ENCODE results near the gene RERE. TPM values are rescaled to one million over a fixed set of nuclear protein-coding genes. Genes with fewer than 3 reads are reported as not detected.

Gene RERE
- total RNA-seq, 1 experiment from 2014 or later, result 55.2 TPM

DNA sequence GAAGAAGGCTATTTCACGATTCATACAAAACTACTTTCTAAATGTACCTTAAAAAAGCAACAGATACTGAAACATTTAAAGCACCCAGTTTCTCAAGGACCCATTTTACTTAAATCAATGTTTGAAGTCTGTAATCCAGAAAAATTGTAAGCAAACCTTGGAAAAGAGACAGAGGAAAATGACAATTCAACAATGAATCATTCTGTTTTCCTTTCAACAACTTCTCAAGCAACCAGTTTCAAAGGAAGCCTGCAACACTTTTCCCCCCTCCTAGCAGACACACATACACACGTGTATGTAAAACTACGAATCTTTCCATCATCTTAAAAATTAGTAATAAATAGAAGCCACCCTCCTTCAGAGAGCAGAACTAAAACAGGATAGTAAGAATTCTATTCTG, 1.2 kb downstream of the RERE start:
- no peak overlapping the region for H2AFZ ChIP-seq (ENCODE audit: low read length)

DNA sequence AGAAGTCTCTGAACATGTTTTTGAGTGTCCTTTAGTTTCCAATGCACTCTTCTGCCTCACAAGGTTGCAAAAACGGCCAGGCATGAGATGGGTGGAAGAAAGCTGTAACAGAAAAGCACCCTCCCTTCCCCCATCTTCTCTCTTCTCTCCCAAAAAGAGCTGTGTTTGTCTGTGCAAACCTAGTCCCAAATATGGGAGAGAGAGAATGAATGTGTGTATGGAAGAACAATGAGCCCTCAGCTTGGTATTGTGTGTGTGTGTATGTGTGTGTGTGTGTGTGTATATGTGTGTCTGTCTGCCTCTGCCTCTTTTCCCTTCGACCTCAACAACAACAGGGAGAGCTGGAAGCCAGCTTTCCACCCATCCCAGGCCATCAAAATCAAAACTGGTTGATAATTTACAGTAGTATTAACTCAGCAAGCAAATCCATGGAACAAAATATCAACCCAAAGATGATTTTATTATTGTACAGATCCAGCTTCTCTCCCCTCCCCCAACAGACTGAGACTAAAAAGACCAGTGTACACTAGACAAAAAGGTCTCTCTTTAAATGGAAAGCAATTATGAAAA, 1.8 kb downstream of the RERE start:
- Histone ChIP-seq H3K4me2 (ENCODE audit: low read depth, low read length, poor library complexity, severe bottlenecking) (peak overlapping the region; percentile 93), H3K4me1 (ENCODE audit: low read length) (peaks cover 32% of the 10 kb centered on the region), H3K27ac (ENCODE audit: low read length) (no peak overlapping the region), H4K20me1 (ENCODE audit: insufficient read depth, low read depth, low read length) (peaks cover 36% of the 10 kb centered on the region; the same call in 1 of the 2 replicates), H2AFZ (ENCODE audit: low read length) (no peak overlapping the region), H3K79me2 (ENCODE audit: low read length) (no peaks in the 10 kb centered on the region), H3K9me3 (ENCODE audit: low read length) (no peaks in the 10 kb centered on the region), H3K27me3 (ENCODE audit: low read length) (no peaks in the 10 kb centered on the region), H3K4me3 (ENCODE audit: low read length) (peak overlapping the region; percentile 96; the same call in 1 of the 2 replicates), H3K36me3 (ENCODE audit: insufficient read depth, low read length) (no peaks in the 10 kb centered on the region), H3K9ac (ENCODE audit: low read length) (no peak overlapping the region; the same call in 1 of the 2 replicates), H3K9me2 (replicated peaks; ENCODE audit: insufficient read depth, low read length) (no peaks in the 10 kb centered on the region)
- no peak for DNase-seq

More for the DNA sequence above, 1.2 kb downstream of the RERE start:
- Histone ChIP-seq H3K9me3 (ENCODE audit: low read length) (no peaks in the 10 kb centered on the region), H3K27me3 (ENCODE audit: low read length) (no peaks in the 10 kb centered on the region), H3K27ac (ENCODE audit: low read length) (no peak overlapping the region), H3K4me3 (ENCODE audit: low read length) (peak overlapping the region; percentile 96), H3K9ac (ENCODE audit: low read length) (peak overlapping the region; percentile 96), H4K20me1 (ENCODE audit: insufficient read depth, low read depth, low read length) (peaks cover 30% of the 10 kb centered on the region; the same call in 1 of the 2 replicates), H3K36me3 (ENCODE audit: insufficient read depth, low read length) (no peaks in the 10 kb centered on the region), H3K79me2 (ENCODE audit: low read length) (no peaks in the 10 kb centered on the region), H3K9me2 (replicated peaks; ENCODE audit: insufficient read depth, low read length) (no peaks in the 10 kb centered on the region), H3K4me2 (ENCODE audit: low read depth, low read length, poor library complexity, severe bottlenecking) (peak overlapping the region; percentile 93), H3K4me1 (ENCODE audit: low read length) (peaks cover 32% of the 10 kb centered on the region)
- no peak for DNase-seq

- Histone ChIP-seq H3K79me2 (ENCODE audit: low read length) (no peaks in the 10 kb centered on the region), H2AFZ (ENCODE audit: low read length) (no peak overlapping the region), H3K4me3 (ENCODE audit: low read length) (no peak overlapping the region), H3K4me2 (ENCODE audit: low read depth, low read length, poor library complexity, severe bottlenecking) (no peak overlapping the region), H3K9me2 (replicated peaks; ENCODE audit: insufficient read depth, low read length) (no peaks in the 10 kb centered on the region), H3K27ac (ENCODE audit: low read length) (no peak overlapping the region), H3K9ac (ENCODE audit: low read length) (no peak overlapping the region), H3K4me1 (ENCODE audit: low read length) (peaks cover 32% of the 10 kb centered on the region), H3K27me3 (ENCODE audit: low read length) (no peaks in the 10 kb centered on the region), H3K9me3 (ENCODE audit: low read length) (no peaks in the 10 kb centered on the region), H4K20me1 (ENCODE audit: insufficient read depth, low read depth, low read length) (peaks cover 42% of the 10 kb centered on the region; the same call in 1 of the 2 replicates), H3K36me3 (ENCODE audit: insufficient read depth, low read length) (no peaks in the 10 kb centered on the region)
- no peak for DNase-seq
These were observed 2.6 kb downstream of the RERE start for GRCh38 chr1:8814865-8815264.

DNA sequence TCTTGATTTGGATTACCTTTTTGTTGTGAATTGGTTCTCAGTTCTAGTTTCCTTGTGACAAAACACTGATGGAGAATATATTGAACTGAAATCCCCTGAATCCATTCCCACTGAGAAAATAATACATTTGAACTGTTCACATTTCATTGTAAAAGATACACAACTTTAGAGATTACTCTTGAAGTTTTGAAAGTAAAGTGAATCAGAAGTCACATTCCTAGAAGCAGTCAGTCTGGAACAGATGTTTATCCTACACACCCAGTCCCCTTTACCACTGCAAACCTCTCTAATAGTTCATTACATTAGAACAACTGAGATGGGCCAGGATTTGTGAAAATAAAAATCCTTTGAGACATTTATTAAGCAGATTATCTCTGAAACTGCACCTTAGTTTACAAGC, 3.4 kb downstream of the RERE start:
- Histone ChIP-seq H3K4me3 (ENCODE audit: low read length) (no peak overlapping the region), H3K9me3 (ENCODE audit: low read length) (no peaks in the 10 kb centered on the region), H3K9ac (ENCODE audit: low read length) (no peak overlapping the region), H3K27ac (ENCODE audit: low read length) (no peak overlapping the region), H3K79me2 (ENCODE audit: low read length) (no peaks in the 10 kb centered on the region), H3K9me2 (replicated peaks; ENCODE audit: insufficient read depth, low read length) (no peaks in the 10 kb centered on the region), H2AFZ (ENCODE audit: low read length) (no peak overlapping the region), H3K27me3 (ENCODE audit: low read length) (no peaks in the 10 kb centered on the region), H4K20me1 (ENCODE audit: insufficient read depth, low read depth, low read length) (peaks cover 48% of the 10 kb centered on the region), H3K36me3 (ENCODE audit: insufficient read depth, low read length) (no peaks in the 10 kb centered on the region), H3K4me1 (ENCODE audit: low read length) (peaks cover 32% of the 10 kb centered on the region), H3K4me2 (ENCODE audit: low read depth, low read length, poor library complexity, severe bottlenecking) (no peak overlapping the region)
- DNase-seq, result no peak

- Histone ChIP-seq H3K79me2 (ENCODE audit: low read length) (no peaks in the 10 kb centered on the region), H3K27me3 (ENCODE audit: low read length) (no peaks in the 10 kb centered on the region), H3K4me1 (ENCODE audit: low read length) (peaks cover 27% of the 10 kb centered on the region), H3K36me3 (ENCODE audit: insufficient read depth, low read length) (no peaks in the 10 kb centered on the region), H3K9me2 (replicated peaks; ENCODE audit: insufficient read depth, low read length) (no peaks in the 10 kb centered on the region), H3K9ac (ENCODE audit: low read length) (no peak overlapping the region), H3K4me2 (ENCODE audit: low read depth, low read length, poor library complexity, severe bottlenecking) (no peak overlapping the region), H4K20me1 (ENCODE audit: insufficient read depth, low read depth, low read length) (peaks cover 48% of the 10 kb centered on the region), H3K9me3 (ENCODE audit: low read length) (no peaks in the 10 kb centered on the region), H2AFZ (ENCODE audit: low read length) (no peak overlapping the region), H3K27ac (ENCODE audit: low read length) (no peak overlapping the region), H3K4me3 (ENCODE audit: low read length) (no peak overlapping the region)
- no peak for DNase-seq
These were observed 4.2 kb downstream of the RERE start for GRCh38 chr1:8813016-8813763.

GRCh38 chr1:8812081-8812480, 5.4 kb downstream of the RERE start:
- Histone ChIP-seq H3K27me3 (ENCODE audit: low read length) (no peaks in the 10 kb centered on the region), H3K4me2 (ENCODE audit: low read depth, low read length, poor library complexity, severe bottlenecking) (no peak overlapping the region), H4K20me1 (ENCODE audit: insufficient read depth, low read depth, low read length) (peaks cover 52% of the 10 kb centered on the region), H3K4me1 (ENCODE audit: low read length) (peaks cover 24% of the 10 kb centered on the region), H3K27ac (ENCODE audit: low read length) (no peak overlapping the region), H3K4me3 (ENCODE audit: low read length) (no peak overlapping the region), H3K9ac (ENCODE audit: low read length) (no peak overlapping the region), H3K9me2 (replicated peaks; ENCODE audit: insufficient read depth, low read length) (no peaks in the 10 kb centered on the region), H3K9me3 (ENCODE audit: low read length) (no peaks in the 10 kb centered on the region), H3K79me2 (ENCODE audit: low read length) (no peaks in the 10 kb centered on the region), H3K36me3 (ENCODE audit: insufficient read depth, low read length) (no peaks in the 10 kb centered on the region), H2AFZ (ENCODE audit: low read length) (no peak overlapping the region)
- DNase-seq, result no peak

DNA sequence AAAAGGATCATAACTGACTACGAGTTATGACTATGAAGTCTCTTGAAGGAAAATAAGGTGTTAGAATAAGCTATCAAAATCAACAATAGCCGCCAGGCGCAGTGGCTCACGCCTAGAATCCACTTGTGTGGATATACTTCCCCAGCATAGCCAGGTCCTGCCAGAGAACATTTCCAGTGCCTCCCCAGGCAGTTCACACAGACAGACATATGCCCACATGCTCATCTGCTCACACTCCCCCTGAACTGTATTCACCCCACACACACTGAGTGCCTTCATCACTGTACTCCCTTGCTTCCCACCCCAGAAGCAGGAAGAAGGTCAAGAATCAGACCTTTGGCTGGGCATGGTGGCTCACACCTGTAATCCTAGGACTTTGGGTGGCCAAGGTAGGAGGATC, 6.5 kb downstream of the RERE start:
- H4K20me1 ChIP-seq (ENCODE audit: insufficient read depth, low read depth, low read length), result peaks cover 59% of the 10 kb centered on the region
- no peak overlapping the region for H3K9ac ChIP-seq (ENCODE audit: low read length)
- H3K9me3 ChIP-seq (ENCODE audit: low read length), result no peaks in the 10 kb centered on the region
- no peak overlapping the region for H2AFZ ChIP-seq (ENCODE audit: low read length)
- H3K36me3 ChIP-seq (ENCODE audit: insufficient read depth, low read length), result no peaks in the 10 kb centered on the region
- peaks cover 15% of the 10 kb centered on the region for H3K4me1 ChIP-seq (ENCODE audit: low read length)
- no peak overlapping the region for H3K4me3 ChIP-seq (ENCODE audit: low read length)
- DNase-seq, result no peak
- H3K4me2 ChIP-seq (ENCODE audit: low read depth, low read length, poor library complexity, severe bottlenecking), result no peak overlapping the region
- no peaks in the 10 kb centered on the region for H3K27me3 ChIP-seq (ENCODE audit: low read length)
- no peaks in the 10 kb centered on the region for H3K9me2 ChIP-seq (replicated peaks; ENCODE audit: insufficient read depth, low read length)
- H3K27ac ChIP-seq (ENCODE audit: low read length), result no peak overlapping the region
- H3K79me2 ChIP-seq (ENCODE audit: low read length), result no peaks in the 10 kb centered on the region

DNA sequence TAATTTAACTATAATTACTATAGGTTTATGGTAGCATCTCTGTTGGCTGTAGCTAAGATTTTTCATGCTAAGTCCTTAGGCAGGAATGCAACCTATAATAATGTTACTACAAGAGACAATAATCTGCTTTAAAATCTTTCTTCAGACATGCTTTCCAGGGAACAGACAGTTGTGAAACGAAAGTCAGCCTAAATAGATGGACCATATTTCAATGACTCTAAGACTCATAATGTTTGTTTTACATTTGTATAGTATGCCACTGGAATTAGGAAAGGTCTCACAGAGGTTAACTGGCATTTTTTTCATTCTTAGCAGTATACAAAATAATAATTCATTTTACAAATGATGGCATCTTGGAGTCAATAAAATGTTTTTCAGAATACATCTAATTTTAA, 8.1 kb downstream of the RERE start:
- Histone ChIP-seq H3K79me2 (ENCODE audit: low read length) (no peaks in the 10 kb centered on the region), H3K27me3 (ENCODE audit: low read length) (no peaks in the 10 kb centered on the region), H3K4me1 (ENCODE audit: low read length) (peaks cover 7% of the 10 kb centered on the region), H3K27ac (ENCODE audit: low read length) (no peak overlapping the region), H3K36me3 (ENCODE audit: insufficient read depth, low read length) (no peaks in the 10 kb centered on the region), H3K9me2 (replicated peaks; ENCODE audit: insufficient read depth, low read length) (no peaks in the 10 kb centered on the region), H3K4me3 (ENCODE audit: low read length) (no peak overlapping the region), H3K4me2 (ENCODE audit: low read depth, low read length, poor library complexity, severe bottlenecking) (no peak overlapping the region), H4K20me1 (ENCODE audit: insufficient read depth, low read depth, low read length) (peaks cover 54% of the 10 kb centered on the region), H3K9ac (ENCODE audit: low read length) (no peak overlapping the region), H3K9me3 (ENCODE audit: low read length) (no peaks in the 10 kb centered on the region), H2AFZ (ENCODE audit: low read length) (no peak overlapping the region)
- no peak for DNase-seq

Data from Karpas-422 (cell line).